ENCODE data around the gene BORCS8.

BORCS8 gene

GRCh38 chr19:19192078-19192882 lies at the start of gene BORCS8, which contains the start of gene RFXANK:
TSS of gene BORCS8 (minus strand) at chr19:19192152. CDS start at chr19:19192117, 35 bp downstream.
TSS of gene RFXANK (plus strand) at chr19:19192258. CDS start at chr19:19193947, 1,689 bp downstream.
- peak; percentile 91 for ATAC-seq (replicated peaks; ENCODE audit: extremely low read depth, poor library complexity, severe bottlenecking)
- Mint-ChIP-seq H3K4me3 (peak within 1 kb of the TSS; percentile 97), H3K4me1 (peaks cover 59% of the 10 kb centered on the region)

GRCh38 chr19:19240476-19240875 lies 48.5 kb upstream of the BORCS8 start:
- Mint-ChIP-seq H3K4me1 (no peaks in the 10 kb centered on the region), H3K9me3 (peaks cover 5% of the 10 kb centered on the region), H3K4me3 (no peak overlapping the region), H3K27me3 (peaks cover 30% of the 10 kb centered on the region), H3K27ac (ENCODE audit: low read depth) (no peak overlapping the region), H3K36me3 (ENCODE audit: insufficient read depth) (no peaks in the 10 kb centered on the region)
- no peak for ATAC-seq (replicated peaks; ENCODE audit: extremely low read depth, poor library complexity, severe bottlenecking)
- no peak for DNase-seq (ENCODE audit: low spot score in 2 of 2)

More at GRCh38 chr19:19192078-19192882, at the start of gene BORCS8, which contains the start of gene RFXANK:
- H3K27ac Mint-ChIP-seq (ENCODE audit: low read depth), result peak within 1 kb of the TSS; percentile 99
- no peaks in the 10 kb centered on the region for H3K9me3 Mint-ChIP-seq
- DNase-seq (ENCODE audit: low spot score in 2 of 2), result peak; percentile 95 to 99
- H3K36me3 Mint-ChIP-seq (ENCODE audit: insufficient read depth), result peaks cover 22% of the 10 kb centered on the region
- no peaks in the 10 kb centered on the region for H3K27me3 Mint-ChIP-seq

DNA sequence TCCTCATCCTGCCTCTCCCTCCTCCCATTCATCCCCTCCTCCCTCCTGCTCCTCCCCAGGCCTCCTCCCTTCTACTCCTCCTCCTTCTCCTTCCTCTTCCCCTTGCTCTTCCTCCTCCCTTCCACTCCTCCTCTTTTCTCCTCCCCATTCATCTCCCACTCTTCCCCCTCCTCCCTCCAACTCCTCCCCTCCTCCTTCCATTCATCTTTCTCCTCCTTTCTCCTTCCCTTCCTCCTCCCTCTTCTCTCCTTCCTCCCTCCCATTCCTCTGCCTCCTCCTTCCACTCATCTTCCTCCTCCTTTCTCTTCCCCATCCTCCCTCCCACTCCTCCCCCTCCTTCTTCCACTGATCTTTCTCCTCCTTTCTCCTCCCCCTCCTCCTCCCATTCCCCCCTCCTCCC lies 47.7 kb upstream of the BORCS8 start:
- H3K4me1 Mint-ChIP-seq, result no peaks in the 10 kb centered on the region
- H3K27ac Mint-ChIP-seq (ENCODE audit: low read depth), result no peak overlapping the region
- peaks cover 30% of the 10 kb centered on the region for H3K27me3 Mint-ChIP-seq
- ATAC-seq (replicated peaks; ENCODE audit: extremely low read depth, poor library complexity, severe bottlenecking) (no peak), DNase-seq (ENCODE audit: low spot score in 2 of 2) (no peak)
- no peaks in the 10 kb centered on the region for H3K36me3 Mint-ChIP-seq (ENCODE audit: insufficient read depth)
- H3K9me3 Mint-ChIP-seq, result peaks cover 5% of the 10 kb centered on the region
- no peak overlapping the region for H3K4me3 Mint-ChIP-seq

GRCh38 chr19:19238126-19238894 lies 46.4 kb upstream of the BORCS8 start:
- Mint-ChIP-seq H3K36me3 (ENCODE audit: insufficient read depth) (no peaks in the 10 kb centered on the region), H3K27ac (ENCODE audit: low read depth) (no peak overlapping the region), H3K9me3 (peaks cover 5% of the 10 kb centered on the region), H3K4me3 (no peak overlapping the region), H3K27me3 (peaks cover 30% of the 10 kb centered on the region), H3K4me1 (no peaks in the 10 kb centered on the region)
- DNase-seq (ENCODE audit: low spot score in 2 of 2), result no peak
- no peak for ATAC-seq (replicated peaks; ENCODE audit: extremely low read depth, poor library complexity, severe bottlenecking)

DNA sequence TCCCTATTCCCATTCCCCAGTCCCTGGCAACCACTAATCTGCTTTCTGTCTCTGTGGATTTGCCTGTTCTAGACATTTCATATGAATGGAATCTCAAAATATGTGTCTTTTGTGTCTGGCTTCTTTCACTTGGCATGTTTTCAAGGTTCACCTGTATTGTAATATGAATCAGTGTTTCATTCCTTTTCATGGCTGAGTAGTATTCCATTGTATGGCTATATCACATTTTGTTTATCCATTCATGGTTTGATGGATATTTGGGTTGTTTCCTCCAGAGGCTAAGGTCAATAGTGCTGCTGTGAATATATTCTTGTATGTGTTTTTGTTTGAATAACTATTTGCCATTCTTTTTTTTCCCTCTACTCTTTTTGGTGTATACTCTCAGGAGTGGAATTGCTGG lies 44.2 kb upstream of the BORCS8 start:
- no peak overlapping the region for H3K4me3 Mint-ChIP-seq
- DNase-seq (ENCODE audit: low spot score in 2 of 2), result no peak
- H3K27ac Mint-ChIP-seq (ENCODE audit: low read depth), result no peak overlapping the region

GRCh38 chr19:19234220-19234816 lies 42.4 kb upstream of the BORCS8 start:
- no peak overlapping the region for H3K4me3 Mint-ChIP-seq
- no peak overlapping the region for H3K27ac Mint-ChIP-seq (ENCODE audit: low read depth)
- no peaks in the 10 kb centered on the region for H3K4me1 Mint-ChIP-seq
- H3K9me3 Mint-ChIP-seq, result peaks cover 5% of the 10 kb centered on the region
- DNase-seq (ENCODE audit: low spot score in 2 of 2), result no peak
- no peak for ATAC-seq (replicated peaks; ENCODE audit: extremely low read depth, poor library complexity, severe bottlenecking)
- no peaks in the 10 kb centered on the region for H3K36me3 Mint-ChIP-seq (ENCODE audit: insufficient read depth)
- H3K27me3 Mint-ChIP-seq, result peaks cover 32% of the 10 kb centered on the region

More for the DNA sequence above, 44.2 kb upstream of the BORCS8 start:
- H3K9me3 Mint-ChIP-seq, result peaks cover 5% of the 10 kb centered on the region
- H3K36me3 Mint-ChIP-seq (ENCODE audit: insufficient read depth), result no peaks in the 10 kb centered on the region
- ATAC-seq (replicated peaks; ENCODE audit: extremely low read depth, poor library complexity, severe bottlenecking), result no peak
- no peaks in the 10 kb centered on the region for H3K4me1 Mint-ChIP-seq
- peaks cover 39% of the 10 kb centered on the region for H3K27me3 Mint-ChIP-seq

GRCh38 chr19:19232261-19232721 lies 40.3 kb upstream of the BORCS8 start:
- ATAC-seq (replicated peaks; ENCODE audit: extremely low read depth, poor library complexity, severe bottlenecking) (no peak), DNase-seq (ENCODE audit: low spot score in 2 of 2) (no peak)
- Mint-ChIP-seq H3K4me1 (no peaks in the 10 kb centered on the region), H3K9me3 (peaks cover 5% of the 10 kb centered on the region), H3K4me3 (no peak overlapping the region), H3K27me3 (peaks cover 33% of the 10 kb centered on the region), H3K27ac (ENCODE audit: low read depth) (no peak overlapping the region), H3K36me3 (ENCODE audit: insufficient read depth) (no peaks in the 10 kb centered on the region)

DNA sequence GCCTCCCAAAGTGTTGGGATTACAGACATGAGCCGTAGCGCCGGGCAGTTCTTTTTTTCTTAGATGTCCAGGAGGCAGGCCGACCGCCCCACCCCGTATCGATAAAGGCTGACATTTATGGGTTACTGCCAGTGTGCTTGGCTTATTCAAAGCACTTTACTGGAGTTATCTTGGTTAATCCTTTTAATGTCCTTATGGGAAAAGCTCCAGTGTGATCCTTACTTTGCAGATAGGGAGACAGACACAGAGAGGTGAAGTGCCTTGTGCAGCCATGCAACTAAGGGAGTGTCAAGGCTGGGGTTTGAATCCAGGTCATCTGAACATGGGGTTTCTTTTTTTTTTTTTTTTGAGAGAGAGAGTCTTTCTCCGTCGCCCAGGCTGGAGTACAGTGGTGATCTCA lies 39.0 kb upstream of the BORCS8 start:
- Mint-ChIP-seq H3K27me3 (peaks cover 45% of the 10 kb centered on the region), H3K9me3 (peaks cover under 1% of the 10 kb centered on the region), H3K4me3 (no peak overlapping the region), H3K4me1 (no peaks in the 10 kb centered on the region), H3K36me3 (ENCODE audit: insufficient read depth) (no peaks in the 10 kb centered on the region), H3K27ac (ENCODE audit: low read depth) (no peak overlapping the region)
- no peak for ATAC-seq (replicated peaks; ENCODE audit: extremely low read depth, poor library complexity, severe bottlenecking)
- DNase-seq (ENCODE audit: low spot score in 2 of 2), result no peak

GRCh38 chr19:19229701-19230100 lies 37.7 kb upstream of the BORCS8 start:
- Mint-ChIP-seq H3K27ac (ENCODE audit: low read depth) (no peak overlapping the region), H3K27me3 (peaks cover 46% of the 10 kb centered on the region), H3K36me3 (ENCODE audit: insufficient read depth) (no peaks in the 10 kb centered on the region), H3K9me3 (no peaks in the 10 kb centered on the region), H3K4me3 (no peak overlapping the region), H3K4me1 (peaks cover 5% of the 10 kb centered on the region)
- DNase-seq (ENCODE audit: low spot score in 2 of 2), result no peak
- ATAC-seq (replicated peaks; ENCODE audit: extremely low read depth, poor library complexity, severe bottlenecking), result no peak

GRCh38 chr19:19227217-19227616 lies 35.3 kb upstream of the BORCS8 start:
- ATAC-seq (replicated peaks; ENCODE audit: extremely low read depth, poor library complexity, severe bottlenecking) (no peak), DNase-seq (ENCODE audit: low spot score in 2 of 2) (no peak)
- peaks cover 45% of the 10 kb centered on the region for H3K27me3 Mint-ChIP-seq
- no peaks in the 10 kb centered on the region for H3K36me3 Mint-ChIP-seq (ENCODE audit: insufficient read depth)
- H3K9me3 Mint-ChIP-seq, result no peaks in the 10 kb centered on the region
- H3K4me3 Mint-ChIP-seq, result no peak overlapping the region
- peaks cover 5% of the 10 kb centered on the region for H3K4me1 Mint-ChIP-seq
- no peak overlapping the region for H3K27ac Mint-ChIP-seq (ENCODE audit: low read depth)

DNA sequence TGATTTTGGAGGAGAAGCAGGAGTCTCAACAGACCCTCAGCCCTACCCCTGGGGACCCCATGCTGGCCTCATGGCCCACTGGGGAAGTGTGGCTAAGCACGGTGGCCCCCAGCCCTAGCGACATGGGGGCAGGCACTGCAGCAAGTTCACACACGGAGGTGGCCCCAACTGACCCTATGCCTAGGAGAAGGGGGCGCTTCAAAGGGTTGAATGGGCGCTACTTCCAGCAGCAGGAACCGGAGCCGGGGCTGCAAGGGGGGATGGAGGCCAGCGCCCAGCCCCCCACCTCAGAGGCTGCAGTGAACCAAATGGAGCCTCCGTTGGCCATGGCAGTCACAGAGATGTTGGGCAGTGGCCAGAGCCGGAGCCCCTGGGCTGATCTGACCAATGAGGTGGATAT lies 34.7 kb upstream of the BORCS8 start:
- no peaks in the 10 kb centered on the region for H3K36me3 Mint-ChIP-seq (ENCODE audit: insufficient read depth)
- peaks cover 39% of the 10 kb centered on the region for H3K27me3 Mint-ChIP-seq
- H3K9me3 Mint-ChIP-seq, result no peaks in the 10 kb centered on the region
- no peak overlapping the region for H3K4me3 Mint-ChIP-seq
- H3K27ac Mint-ChIP-seq (ENCODE audit: low read depth), result no peak overlapping the region
- ATAC-seq (replicated peaks; ENCODE audit: extremely low read depth, poor library complexity, severe bottlenecking) (no peak), DNase-seq (ENCODE audit: low spot score in 2 of 2) (no peak)
- H3K4me1 Mint-ChIP-seq, result peaks cover 5% of the 10 kb centered on the region

GRCh38 chr19:19226204-19226603 lies 34.3 kb upstream of the BORCS8 start:
- no peaks in the 10 kb centered on the region for H3K36me3 Mint-ChIP-seq (ENCODE audit: insufficient read depth)
- DNase-seq (ENCODE audit: low spot score in 2 of 2) (no peak), ATAC-seq (replicated peaks; ENCODE audit: extremely low read depth, poor library complexity, severe bottlenecking) (no peak)
- peaks cover 5% of the 10 kb centered on the region for H3K4me1 Mint-ChIP-seq
- no peak overlapping the region for H3K4me3 Mint-ChIP-seq
- H3K27me3 Mint-ChIP-seq, result peaks cover 35% of the 10 kb centered on the region
- H3K9me3 Mint-ChIP-seq, result no peaks in the 10 kb centered on the region
- no peak overlapping the region for H3K27ac Mint-ChIP-seq (ENCODE audit: low read depth)
